GM18508 (cell line): Measurements from ENCODE around the gene SLC11A1.

ENCODE experiments used
- ATAC-seq: cut with Tn5 transposase; IDR thresholded peaks from one replicate; pipeline ENCODE4 v1.9.1; 2021; ENCODE audit warnings: moderate number of reproducible peaks; ENCODE audit not compliant: insufficient read depth, unreplicated experiment

SLC11A1 gene, protein sequence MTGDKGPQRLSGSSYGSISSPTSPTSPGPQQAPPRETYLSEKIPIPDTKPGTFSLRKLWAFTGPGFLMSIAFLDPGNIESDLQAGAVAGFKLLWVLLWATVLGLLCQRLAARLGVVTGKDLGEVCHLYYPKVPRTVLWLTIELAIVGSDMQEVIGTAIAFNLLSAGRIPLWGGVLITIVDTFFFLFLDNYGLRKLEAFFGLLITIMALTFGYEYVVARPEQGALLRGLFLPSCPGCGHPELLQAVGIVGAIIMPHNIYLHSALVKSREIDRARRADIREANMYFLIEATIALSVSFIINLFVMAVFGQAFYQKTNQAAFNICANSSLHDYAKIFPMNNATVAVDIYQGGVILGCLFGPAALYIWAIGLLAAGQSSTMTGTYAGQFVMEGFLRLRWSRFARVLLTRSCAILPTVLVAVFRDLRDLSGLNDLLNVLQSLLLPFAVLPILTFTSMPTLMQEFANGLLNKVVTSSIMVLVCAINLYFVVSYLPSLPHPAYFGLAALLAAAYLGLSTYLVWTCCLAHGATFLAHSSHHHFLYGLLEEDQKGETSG

DNA sequence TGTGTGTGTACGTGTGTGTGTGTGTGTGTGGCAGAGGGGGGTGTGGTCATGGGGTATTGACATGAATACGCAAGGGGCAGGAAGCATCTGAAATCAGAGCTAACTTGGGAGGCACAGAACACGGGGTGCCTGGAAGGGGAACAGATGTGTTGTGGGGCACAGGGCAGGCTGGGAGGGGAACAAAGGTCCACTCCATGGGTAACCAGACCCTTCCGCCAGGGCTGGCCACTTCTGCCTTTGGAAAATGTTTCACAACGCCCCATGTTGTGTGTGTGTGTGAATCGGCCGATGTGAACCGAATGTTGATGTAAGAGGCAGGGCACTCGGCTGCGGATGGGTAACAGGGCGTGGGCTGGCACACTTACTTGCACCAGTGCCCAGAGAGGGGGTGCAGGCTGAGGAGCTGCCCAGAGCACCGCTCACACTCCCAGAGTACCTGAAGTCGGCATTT lies at the start of gene SLC11A1:
TSS of gene SLC11A1 (plus strand) at position 358 of the 451 bp plus-strand sequence. CDS start 96 bp downstream, outside the sequence.
- ATAC-seq: no peak

- no peak for ATAC-seq
Measured at GRCh38 chr2:218332288-218332687, 49.8 kb upstream of the SLC11A1 start.

DNA sequence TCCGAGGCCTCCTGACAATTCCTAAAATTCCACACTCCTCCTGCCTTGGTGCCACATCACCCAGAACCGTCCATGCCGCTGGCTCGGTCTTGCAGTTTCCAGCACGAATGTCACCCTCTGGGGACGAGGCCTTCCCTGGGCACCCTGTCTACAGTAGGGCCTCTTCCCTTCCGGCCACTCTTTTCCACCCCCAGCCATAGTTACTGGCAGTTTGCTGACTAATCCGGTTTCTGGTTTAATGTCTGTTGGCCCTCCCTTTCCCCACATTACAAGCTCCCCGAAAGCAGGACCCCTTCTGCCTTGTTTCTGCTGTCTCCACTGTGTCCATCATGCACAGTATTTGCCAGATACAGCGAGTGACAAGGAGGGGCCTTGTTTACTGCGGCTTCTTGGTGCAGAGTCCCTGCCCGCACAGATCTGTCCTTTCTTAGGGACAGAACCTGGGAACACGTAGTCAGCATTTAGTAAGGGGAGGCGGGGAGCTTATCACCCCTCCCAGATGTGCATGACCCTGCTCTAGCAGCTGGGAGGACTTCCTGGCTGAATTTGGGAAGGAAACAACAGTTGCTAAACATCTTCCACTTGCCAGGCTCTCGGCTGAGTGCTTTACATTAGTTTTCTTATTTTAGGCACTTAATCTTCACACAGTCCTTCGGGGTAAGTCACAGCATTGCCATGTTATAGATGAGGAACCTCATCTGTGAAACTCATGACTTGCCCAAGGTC lies 49.0 kb upstream of the SLC11A1 start:
- no peak for ATAC-seq

- no peak for ATAC-seq
Measured at GRCh38 chr2:218334531-218334930, 47.5 kb upstream of the SLC11A1 start.

DNA sequence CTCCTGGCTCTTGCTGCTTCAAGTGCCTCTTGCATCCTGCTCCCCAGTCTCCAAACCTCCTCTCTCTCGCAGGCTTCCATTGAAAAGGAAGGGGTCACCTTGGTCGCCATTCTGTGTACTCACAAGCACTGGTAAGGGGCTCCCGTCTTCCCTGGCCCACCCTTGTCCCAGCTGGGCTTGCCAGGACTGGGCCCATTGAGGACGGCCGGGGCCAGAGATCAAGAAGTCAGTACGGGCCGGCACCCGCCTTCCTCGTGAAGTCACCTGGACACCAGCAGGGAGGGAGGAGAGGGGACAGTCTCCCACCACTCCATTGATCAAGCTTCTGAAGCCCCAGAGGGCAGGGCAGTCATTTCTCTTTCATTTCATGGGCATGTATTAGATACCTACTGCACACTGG lies 41.4 kb upstream of the SLC11A1 start:
- no peak for ATAC-seq

GRCh38 chr2:218341381-218341780 lies 40.7 kb upstream of the SLC11A1 start:
- ATAC-seq: no peak

DNA sequence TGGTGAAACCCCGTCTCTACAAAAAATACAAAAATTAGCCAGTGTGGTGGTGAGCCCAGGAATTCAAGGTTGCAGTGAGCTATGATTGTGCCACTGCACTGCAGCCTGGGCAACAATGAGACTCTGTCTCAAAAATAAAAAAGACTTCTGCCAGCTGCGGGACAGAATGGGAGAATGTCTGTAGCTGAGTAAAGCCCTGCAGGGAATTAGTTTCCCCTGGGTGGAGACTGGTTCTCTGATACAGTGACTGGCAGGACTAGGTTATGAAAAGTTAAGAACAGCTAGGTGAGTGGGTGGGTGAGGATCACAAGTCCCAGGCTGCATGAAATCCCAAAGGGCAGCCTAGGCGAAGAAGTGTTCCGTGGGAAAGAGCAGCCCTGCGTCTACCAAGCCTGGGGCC lies 39.2 kb upstream of the SLC11A1 start:
- ATAC-seq: no peak

DNA sequence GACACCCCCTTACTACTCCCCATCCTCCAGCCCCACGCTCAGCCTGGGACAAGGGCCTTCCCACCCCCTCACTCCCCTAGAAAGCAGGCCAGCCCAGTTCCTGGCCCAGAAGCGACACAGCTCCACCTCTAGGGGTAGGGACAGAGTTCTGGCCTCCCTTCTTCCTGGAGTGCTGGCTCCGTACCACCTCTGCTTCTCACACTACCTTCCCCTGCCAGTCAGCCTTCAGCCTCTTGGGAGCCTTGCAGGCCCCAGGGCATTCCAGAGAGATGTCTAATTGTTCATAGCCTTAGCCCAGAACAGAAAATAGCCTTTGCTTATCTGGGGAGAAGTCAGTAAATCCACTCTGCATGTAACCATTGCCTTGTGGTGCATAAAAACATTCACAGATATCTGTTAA lies 38.5 kb upstream of the SLC11A1 start:
- no peak for ATAC-seq

DNA sequence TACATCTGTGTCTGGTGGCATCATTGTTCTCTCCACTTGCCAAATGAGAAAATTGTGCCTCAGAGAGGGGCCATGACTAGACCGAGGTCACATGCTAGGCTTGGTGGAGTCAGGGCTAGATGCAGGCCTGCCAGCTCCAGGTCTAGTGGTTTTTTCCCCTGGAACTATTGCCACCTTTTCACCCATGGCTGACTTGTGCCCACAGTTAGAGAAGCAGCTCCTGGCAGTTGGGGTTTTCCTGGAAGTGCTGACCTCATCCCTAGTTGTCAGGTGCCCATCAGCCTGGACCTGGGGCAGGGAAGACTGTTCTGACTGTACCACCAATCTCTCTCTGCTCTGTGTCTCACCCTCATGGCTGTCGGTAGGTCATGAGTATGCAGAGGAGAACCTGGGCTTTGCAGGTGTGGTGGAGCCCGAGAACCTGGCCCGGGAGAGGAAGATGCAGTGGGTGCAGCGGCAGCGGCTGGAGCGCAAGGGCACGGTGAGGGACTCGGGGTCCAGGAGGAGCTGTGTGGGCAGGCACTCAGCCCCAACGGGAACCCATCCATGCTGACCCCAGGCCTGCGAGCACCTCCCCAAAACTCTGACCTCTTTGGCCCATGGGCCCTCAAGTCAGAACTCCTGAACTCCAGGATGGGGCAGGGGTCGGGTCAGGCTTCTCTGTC lies 37.9 kb upstream of the SLC11A1 start:
- no peak for ATAC-seq

- ATAC-seq: no peak
Measured at GRCh38 chr2:218344755-218345417, 37.2 kb upstream of the SLC11A1 start.

- no peak for ATAC-seq
Measured at GRCh38 chr2:218345491-218346236, 36.4 kb upstream of the SLC11A1 start.

- no peak for ATAC-seq
Measured at GRCh38 chr2:218347172-218347571, 34.9 kb upstream of the SLC11A1 start.

DNA sequence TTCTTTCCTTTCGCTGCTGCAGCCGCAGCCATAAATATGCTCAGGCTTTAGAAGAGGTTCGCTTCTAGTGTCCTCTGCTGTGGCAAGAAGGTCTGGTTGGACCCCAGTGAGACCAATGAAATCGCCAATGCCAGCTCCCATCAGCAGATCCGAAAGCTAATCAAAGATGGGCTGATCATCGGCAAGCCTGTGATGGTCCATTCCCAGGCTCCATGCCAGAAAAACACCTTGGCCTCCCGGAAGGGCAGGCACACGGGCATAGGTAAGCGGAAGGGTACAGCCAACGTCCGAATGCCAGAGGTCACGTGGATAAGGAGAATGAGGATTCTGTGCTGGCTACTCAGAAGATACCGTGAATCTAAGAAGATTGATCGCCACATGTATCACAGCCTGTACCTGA lies 28.0 kb upstream of the SLC11A1 start:
- no peak for ATAC-seq

DNA sequence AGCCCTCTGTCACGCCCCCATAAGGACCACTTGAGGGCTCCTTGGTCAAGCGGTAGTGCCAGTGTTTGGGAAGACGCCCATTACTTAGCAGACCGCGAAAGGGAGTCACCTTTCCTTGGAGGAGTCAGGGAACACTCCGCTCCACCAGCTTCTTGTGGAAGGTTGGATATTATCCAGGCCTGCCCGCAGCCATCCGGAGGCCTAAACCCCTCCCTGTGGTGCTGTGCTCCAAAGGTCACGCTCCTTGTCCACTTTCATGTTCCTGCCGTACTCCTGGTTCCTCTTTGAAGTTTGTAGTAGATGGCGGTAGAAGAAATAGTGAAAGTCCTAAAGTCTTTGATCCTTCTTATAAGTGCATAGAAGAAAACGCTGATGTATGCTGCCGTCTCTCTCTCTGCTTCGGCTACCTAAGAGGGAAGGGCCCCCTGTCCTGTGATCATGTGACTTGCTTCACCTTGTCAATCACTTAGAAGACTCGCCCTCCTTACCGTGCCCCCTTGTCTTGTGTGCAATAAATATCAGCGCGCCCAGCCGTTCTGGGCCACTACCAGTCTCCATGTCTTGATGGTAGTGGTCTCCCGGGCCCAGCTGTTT lies 27.1 kb upstream of the SLC11A1 start:
- no peak for ATAC-seq

GRCh38 chr2:218357236-218358177 lies 24.6 kb upstream of the SLC11A1 start:
- ATAC-seq: no peak

DNA sequence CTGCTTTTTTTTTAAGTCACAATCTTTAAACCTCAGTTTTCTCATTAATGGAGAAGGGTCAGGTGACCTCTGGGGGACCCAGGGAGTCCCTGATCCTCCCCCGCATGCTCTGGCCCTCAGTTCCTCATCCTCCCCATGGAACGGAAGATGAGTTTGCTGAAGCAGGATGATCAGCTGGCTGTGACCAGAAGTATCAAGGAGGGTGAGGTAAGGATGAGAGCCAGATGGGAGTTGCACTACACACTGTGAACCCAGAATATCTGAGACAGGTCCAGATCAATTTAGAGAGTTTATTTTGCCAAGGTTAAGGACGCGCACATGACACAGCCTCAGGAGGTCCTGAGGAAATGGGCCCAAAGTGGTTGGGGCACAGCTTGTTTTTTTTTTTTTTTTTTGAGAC lies 21.6 kb upstream of the SLC11A1 start:
- ATAC-seq: no peak

DNA sequence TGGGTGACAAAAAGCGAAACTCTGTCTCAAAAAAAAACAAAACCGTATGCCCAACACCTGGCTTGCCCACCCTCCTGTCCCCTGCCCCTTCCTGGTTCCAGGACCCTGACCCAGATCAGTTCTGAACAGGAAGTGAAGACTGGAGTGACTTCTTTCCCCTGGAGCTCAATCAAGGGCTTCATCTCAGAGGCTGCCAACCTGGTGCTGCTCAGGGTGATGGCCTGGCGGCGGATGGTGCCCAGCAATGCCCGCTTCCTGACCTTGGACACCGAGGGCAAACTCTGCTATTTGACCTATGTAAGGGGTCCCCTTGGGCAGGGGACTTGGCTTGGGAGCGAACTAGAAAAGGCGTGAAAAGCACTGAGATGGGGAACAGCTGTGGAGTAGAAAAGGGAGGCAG lies 19.5 kb upstream of the SLC11A1 start:
- no peak for ATAC-seq

DNA sequence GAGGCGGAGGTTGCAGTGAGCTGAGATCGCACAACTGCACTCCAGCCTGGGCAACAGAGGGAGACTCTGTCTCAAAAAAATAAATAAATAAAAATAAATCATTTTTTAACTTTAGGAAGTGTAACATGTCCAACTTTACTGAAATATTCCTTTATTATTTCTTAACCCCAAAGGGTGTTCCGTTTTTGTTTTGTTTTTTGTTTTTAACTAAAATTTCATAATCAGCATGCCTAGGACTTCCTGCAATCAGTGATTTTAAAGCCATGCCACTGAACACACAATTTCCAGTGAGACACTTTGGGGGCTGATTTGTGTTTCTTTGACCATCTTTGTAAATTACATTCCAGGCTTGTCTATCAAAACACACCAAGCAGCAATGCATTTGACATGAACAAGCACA lies 18.3 kb upstream of the SLC11A1 start:
- no peak for ATAC-seq
